Breast epithelium (tissue), 4 donors: ENCODE measurements around the gene NR6A1. TPM values are rescaled to one million over a fixed set of nuclear protein-coding genes. Genes with fewer than 3 reads are reported as not detected.

Source experiments
- DNase-seq, 2 donors: peaks; one replicate each; pipeline ENCODE4 v3.0.0-alpha.2; 2019; ENCODE audit warnings: low spot score in 2 of 2
- H3K27ac ChIP-seq, 2 donors: fragments of 200-600 bp; sonication (generic) in 1 of 2; one replicate each; pipeline ENCODE4 v1.5.1; 2016 to 2019; ENCODE audit warnings: mild to moderate bottlenecking in 1 of 2
- H3K27me3 ChIP-seq, 2 donors: fragments of 200-600 bp; sonication (generic) in 1 of 2; one replicate each; pipeline versions ENCODE4 v1.5.1 to v1.6.0; 2017 to 2019; ENCODE audit warnings: control low read depth in 1 of 2, mild to moderate bottlenecking in 1 of 2
- H3K36me3 ChIP-seq: fragments of 200-600 bp; one replicate; pipeline ENCODE4 v1.5.1; 2019
- H3K4me1 ChIP-seq, 2 donors: fragments of 200-600 bp; sonication (generic); one replicate each; pipeline ENCODE4 v1.5.1; 2016 to 2019; ENCODE audit warnings: control low read depth in 1 of 2
- H3K4me3 ChIP-seq, 3 donors: fragments of 200-600 bp; sonication (generic); 1 replicate in 2 of 3; 2 replicates in 1 of 3; pipeline ENCODE4 v1.5.1; 2016 to 2019; ENCODE audit warnings: mild to moderate bottlenecking in 3 of 3, moderate library complexity in 2 of 3
- H3K9me3 ChIP-seq, 2 donors: fragments of 200-600 bp; sonication (generic) in 1 of 2; one replicate each; pipeline ENCODE4 v1.5.1; 2016 to 2019; ENCODE audit warnings: control low read depth in 1 of 2
- POLR2A ChIP-seq: fragments of 450-650 bp; IDR thresholded peaks from one replicate; pipeline ENCODE4 v1.6.1; 2016; ENCODE audit warnings: antibody characterized with exemption, mild to moderate bottlenecking, moderate library complexity
- POLR2AphosphoS5 ChIP-seq, 3 donors: sonication (generic); formaldehyde crosslinking; IDR thresholded peaks; one replicate each; pipeline ENCODE4 v1.6.1; 2017; ENCODE audit warnings: antibody characterized with exemption in 3 of 3
- intact Hi-C: fragments of 100-400 bp; cut with DNase I; formaldehyde crosslinking; loops from one replicate; pipeline ENCODE4 v1.15.1; 2023; ENCODE audit warnings: low total_unique reads
- total RNA-seq, 3 donors: library from RNA; depleted of rRNA; stranded (reverse); fragments of >200 nt; gene quantifications; one replicate each; pipeline ENCODE4 v1.1.0, GENCODE V29; 2016
- TF ChIP-seq, protein P1 (sequence below), 3 donors: fragments of 450-650 bp; IDR thresholded peaks; one replicate each; pipeline ENCODE4 v1.5.1; 2016 to 2017; ENCODE audit warnings: antibody characterized with exemption in 3 of 3, mild to moderate bottlenecking in 3 of 3, moderate library complexity in 3 of 3

Gene NR6A1
- total RNA-seq, 3 donors from 2014 or later: 1.3 to 5.3 (median 3.9) TPM

DNA sequence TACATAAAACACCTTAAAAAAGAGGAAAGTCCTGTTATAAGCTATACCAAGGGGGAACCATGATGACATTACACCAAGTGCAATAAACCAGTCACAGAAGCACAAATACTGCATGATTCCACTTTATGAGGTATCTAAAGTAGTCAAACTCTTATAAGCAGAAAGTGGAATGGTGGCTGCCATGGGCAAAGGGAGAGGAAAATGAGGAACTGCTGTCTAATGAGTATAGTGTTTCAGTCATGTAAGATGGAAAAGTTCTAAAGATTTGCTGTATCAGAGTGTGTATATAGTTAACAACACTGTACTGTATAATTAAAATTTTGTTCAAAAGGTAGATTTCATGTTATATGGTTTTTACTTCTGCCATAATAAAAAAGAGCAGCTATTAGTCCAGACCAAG, 229.3 kb downstream of the NR6A1 start:
- intact Hi-C loops: no loop called here

DNA sequence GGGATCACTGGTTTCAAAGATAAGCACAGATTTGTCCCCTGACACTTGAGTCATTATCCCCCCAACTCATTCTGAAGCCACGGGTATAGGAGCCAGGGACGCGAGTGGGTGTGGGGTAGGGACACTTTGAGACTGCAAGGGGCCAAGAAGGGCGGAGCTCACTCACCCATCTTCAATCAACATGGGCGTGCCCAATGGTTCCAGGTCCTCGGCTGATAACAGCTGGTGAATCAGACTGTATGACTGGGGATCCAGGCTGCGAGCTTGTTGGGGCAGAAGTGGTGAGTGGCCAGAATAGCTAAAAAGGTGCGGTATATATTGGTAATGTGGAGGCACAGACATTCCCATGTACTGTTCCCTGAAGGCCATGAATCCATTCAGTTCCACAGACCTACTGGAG, 233.2 kb downstream of the NR6A1 start:
- Histone ChIP-seq H3K36me3 (no peaks in the 10 kb centered on the region), H3K27me3 (no peaks in the 10 kb centered on the region), H3K4me3 (no peak overlapping the region), H3K27ac (no peak overlapping the region), H3K9me3 (no peaks in the 10 kb centered on the region), H3K4me1 (no peaks in the 10 kb centered on the region)
- TF ChIP-seq POLR2AphosphoS5 (IDR thresholded peaks at IDR 0.05) (no peak), POLR2A (no peak)
- TF ChIP-seq, protein P1, sequence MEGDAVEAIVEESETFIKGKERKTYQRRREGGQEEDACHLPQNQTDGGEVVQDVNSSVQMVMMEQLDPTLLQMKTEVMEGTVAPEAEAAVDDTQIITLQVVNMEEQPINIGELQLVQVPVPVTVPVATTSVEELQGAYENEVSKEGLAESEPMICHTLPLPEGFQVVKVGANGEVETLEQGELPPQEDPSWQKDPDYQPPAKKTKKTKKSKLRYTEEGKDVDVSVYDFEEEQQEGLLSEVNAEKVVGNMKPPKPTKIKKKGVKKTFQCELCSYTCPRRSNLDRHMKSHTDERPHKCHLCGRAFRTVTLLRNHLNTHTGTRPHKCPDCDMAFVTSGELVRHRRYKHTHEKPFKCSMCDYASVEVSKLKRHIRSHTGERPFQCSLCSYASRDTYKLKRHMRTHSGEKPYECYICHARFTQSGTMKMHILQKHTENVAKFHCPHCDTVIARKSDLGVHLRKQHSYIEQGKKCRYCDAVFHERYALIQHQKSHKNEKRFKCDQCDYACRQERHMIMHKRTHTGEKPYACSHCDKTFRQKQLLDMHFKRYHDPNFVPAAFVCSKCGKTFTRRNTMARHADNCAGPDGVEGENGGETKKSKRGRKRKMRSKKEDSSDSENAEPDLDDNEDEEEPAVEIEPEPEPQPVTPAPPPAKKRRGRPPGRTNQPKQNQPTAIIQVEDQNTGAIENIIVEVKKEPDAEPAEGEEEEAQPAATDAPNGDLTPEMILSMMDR (IDR thresholded peaks at IDR 0.05): no peak
- intact Hi-C loops: no loop called here
- no peak for DNase-seq

More for the DNA sequence above, 229.3 kb downstream of the NR6A1 start:
- no peaks in the 10 kb centered on the region for H3K27me3 ChIP-seq
- H3K9me3 ChIP-seq: no peaks in the 10 kb centered on the region
- no peak overlapping the region for H3K4me3 ChIP-seq
- H3K36me3 ChIP-seq: no peaks in the 10 kb centered on the region
- DNase-seq: no peak
- no peaks in the 10 kb centered on the region for H3K4me1 ChIP-seq
- no peak overlapping the region for H3K27ac ChIP-seq
- TF ChIP-seq, protein P1 (IDR thresholded peaks at IDR 0.05): no peak
- TF ChIP-seq POLR2AphosphoS5 (IDR thresholded peaks at IDR 0.05) (no peak), POLR2A (no peak)

DNA sequence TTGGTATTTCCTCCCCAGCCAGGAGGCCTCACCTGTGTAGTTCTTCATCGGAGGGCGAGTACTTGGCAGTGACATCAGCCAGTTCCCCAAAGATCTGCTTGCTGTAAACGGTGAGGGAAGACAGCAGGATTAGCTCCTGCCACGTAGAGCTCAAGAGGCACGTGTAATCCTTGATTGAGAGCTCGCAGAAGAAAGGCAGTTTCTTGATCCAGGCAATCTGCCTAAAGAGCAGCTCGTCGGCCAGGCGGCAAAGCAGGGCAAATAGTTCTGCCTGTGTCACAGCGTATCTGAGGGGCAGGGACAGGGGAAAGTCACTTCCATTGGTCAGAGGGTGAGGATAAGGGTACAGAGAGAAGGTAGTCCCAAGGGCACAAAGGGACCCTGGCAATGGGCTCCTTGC, 235.3 kb downstream of the NR6A1 start:
- Histone ChIP-seq H3K36me3 (no peaks in the 10 kb centered on the region), H3K27ac (no peak overlapping the region), H3K4me1 (no peaks in the 10 kb centered on the region), H3K4me3 (no peak overlapping the region), H3K9me3 (no peaks in the 10 kb centered on the region), H3K27me3 (no peaks in the 10 kb centered on the region)
- intact Hi-C loops: no loop called here
- no peak for TF ChIP-seq POLR2AphosphoS5 (IDR thresholded peaks at IDR 0.05)
- TF ChIP-seq POLR2A: no peak
- TF ChIP-seq, protein P1 (IDR thresholded peaks at IDR 0.05): no peak
- DNase-seq: no peak

DNA sequence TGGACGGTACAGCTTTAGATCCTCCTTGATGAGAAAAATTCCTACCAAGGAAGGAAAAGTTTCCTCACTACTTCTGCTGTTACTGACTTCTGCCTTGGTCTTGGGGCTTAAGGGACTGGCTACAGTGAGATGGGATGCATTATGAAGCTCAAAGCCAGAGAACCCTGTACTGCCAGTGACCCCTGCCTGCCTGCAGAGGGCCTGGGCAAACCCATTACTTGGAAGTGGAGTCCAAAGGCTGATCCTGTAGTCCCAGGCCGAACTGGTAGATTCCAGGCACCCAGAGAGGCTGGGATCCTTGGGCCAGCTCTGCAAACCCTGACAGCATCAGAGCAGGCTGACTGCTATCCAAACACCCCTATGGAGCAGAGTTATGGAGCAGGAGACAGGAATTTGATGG, 238.2 kb downstream of the NR6A1 start:
- no peaks in the 10 kb centered on the region for H3K36me3 ChIP-seq
- H3K27me3 ChIP-seq: no peaks in the 10 kb centered on the region
- H3K4me1 ChIP-seq: no peaks in the 10 kb centered on the region
- H3K9me3 ChIP-seq: no peaks in the 10 kb centered on the region
- no peak for DNase-seq
- intact Hi-C loops: no loop called here
- no peak overlapping the region for H3K27ac ChIP-seq
- no peak overlapping the region for H3K4me3 ChIP-seq
- TF ChIP-seq POLR2AphosphoS5 (IDR thresholded peaks at IDR 0.05): no peak
- TF ChIP-seq POLR2A: no peak
- TF ChIP-seq, protein P1 (IDR thresholded peaks at IDR 0.05): no peak

DNA sequence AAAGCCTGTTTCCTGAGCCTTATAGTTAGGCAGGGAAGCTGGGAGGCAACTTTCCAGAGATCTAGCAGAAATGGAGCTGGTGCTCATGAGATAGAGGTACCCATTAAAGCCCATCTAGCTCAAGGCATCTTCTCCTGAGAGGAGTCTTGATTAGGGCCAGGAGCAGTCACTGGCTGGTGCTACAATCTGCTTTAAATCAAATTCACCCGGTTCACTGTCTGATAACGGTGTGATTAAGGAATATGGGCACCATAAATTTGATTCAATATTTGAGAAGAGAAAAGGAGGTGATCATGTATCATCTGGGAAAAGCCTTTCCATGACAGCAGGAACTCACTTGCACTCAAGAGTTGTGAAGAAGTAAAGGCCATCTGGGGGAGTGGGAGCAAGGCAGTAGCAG, 240.0 kb downstream of the NR6A1 start:
- no peak overlapping the region for H3K4me3 ChIP-seq
- intact Hi-C loops: no loop called here
- no peaks in the 10 kb centered on the region for H3K36me3 ChIP-seq
- no peak overlapping the region for H3K27ac ChIP-seq
- no peaks in the 10 kb centered on the region for H3K27me3 ChIP-seq
- H3K4me1 ChIP-seq: no peaks in the 10 kb centered on the region
- DNase-seq: no peak
- no peaks in the 10 kb centered on the region for H3K9me3 ChIP-seq
- TF ChIP-seq POLR2A (no peak), POLR2AphosphoS5 (IDR thresholded peaks at IDR 0.05) (no peak)
- TF ChIP-seq, protein P1 (IDR thresholded peaks at IDR 0.05): no peak
